CD4-positive, alpha-beta memory T cell (primary cell): ENCODE data around the gene AGO1. TPM values are rescaled to one million over a fixed set of nuclear protein-coding genes. Genes with fewer than 3 reads are reported as not detected.

ENCODE experiments used
- CTCF ChIA-PET: fragments of 350-600 bp; sonication (Branson Sonifier 250); formaldehyde crosslinking; loops from one replicate; lab custom pipeline; 2021; ENCODE audit warnings: inconsistent platforms; ENCODE audit not compliant: partially characterized antibody; lab: Charles Lee
- POLR2A ChIA-PET: fragments of 350-600 bp; sonication (Branson Sonifier 250); formaldehyde crosslinking; loops from one replicate; lab custom pipeline; 2021; ENCODE audit not compliant: partially characterized antibody; lab: Charles Lee
- DNase-seq, 5 donors: peaks; one replicate each; pipeline versions ENCODE4 v3.0.0 to v3.0.0-alpha.2; 2020 to 2022; ENCODE audit warnings: mixed read lengths in 1 of 5
- H3K27ac ChIP-seq: one replicate; pipeline ENCODE4 v1.7.0; 2013; ENCODE audit warnings: low read depth, low read length
- H3K27me3 ChIP-seq: 2 replicates; pipeline ENCODE4 v1.7.0; 2013; ENCODE audit warnings: mild to moderate bottlenecking, low read length, moderate library complexity; ENCODE audit not compliant: insufficient read depth
- H3K36me3 ChIP-seq: 2 replicates; pipeline ENCODE4 v1.7.0; 2013; ENCODE audit warnings: mild to moderate bottlenecking, low read length, moderate library complexity; ENCODE audit not compliant: insufficient read depth
- H3K4me1 ChIP-seq: 2 replicates; pipeline ENCODE4 v1.7.0; 2013; ENCODE audit warnings: mild to moderate bottlenecking, low read length, moderate library complexity; ENCODE audit not compliant: insufficient read depth
- H3K4me3 ChIP-seq, 2 donors: one replicate each; pipeline ENCODE4 v1.7.0; 2013; ENCODE audit warnings: low read length in 2 of 2, mild to moderate bottlenecking in 1 of 2
- H3K9me3 ChIP-seq, 2 donors: one replicate each; pipeline ENCODE4 v1.7.0; 2013; ENCODE audit warnings: low read length in 2 of 2, control low read depth in 1 of 2; ENCODE audit not compliant: control insufficient read depth in 1 of 2
- H3K27ac Mint-ChIP-seq, 7 donors: one replicate each; pipeline ENCODE4 v1.8.0; 2020 to 2021; ENCODE audit warnings: mixed read lengths in 7 of 7, mild to moderate bottlenecking in 6 of 7, inconsistent platforms in 3 of 7, moderate library complexity in 3 of 7
- H3K27me3 Mint-ChIP-seq, 2 donors: one replicate each; pipeline ENCODE4 v1.8.0; 2020 to 2021; ENCODE audit warnings: mixed read lengths in 2 of 2
- H3K36me3 Mint-ChIP-seq, 2 donors: one replicate each; pipeline ENCODE4 v1.8.0; 2020 to 2021; ENCODE audit warnings: mixed read lengths in 2 of 2, inconsistent platforms in 1 of 2, mild to moderate bottlenecking in 1 of 2
- H3K4me1 Mint-ChIP-seq, 4 donors: one replicate each; pipeline ENCODE4 v1.8.0; 2020 to 2021; ENCODE audit warnings: mixed read lengths in 4 of 4, mild to moderate bottlenecking in 1 of 4
- H3K4me3 Mint-ChIP-seq, 8 donors: one replicate each; pipeline ENCODE4 v1.8.0; 2020 to 2021; ENCODE audit warnings: mixed read lengths in 8 of 8, mild to moderate bottlenecking in 7 of 8, moderate library complexity in 6 of 8, inconsistent platforms in 3 of 8
- H3K9me3 Mint-ChIP-seq, 8 donors: one replicate each; pipeline ENCODE4 v1.8.0; 2020 to 2021; ENCODE audit warnings: mixed read lengths in 8 of 8, mild to moderate bottlenecking in 5 of 8, inconsistent platforms in 3 of 8, moderate library complexity in 1 of 8
- intact Hi-C: fragments of 100-400 bp; cut with micrococcal nuclease; formaldehyde crosslinking; loops from one replicate; pipeline ENCODE4 v1.15.1; 2023
- polyA plus RNA-seq, 2 donors: library from polyadenylated mRNA; unstranded; fragments of 300-500 nt; fragmentation: Illumina TruSeq; gene quantifications; one replicate each; pipeline ENCODE4 v1.2.3, GENCODE V29; 2021
- total RNA-seq, 2 experiments: library from RNA; stranded (reverse); gene quantifications; one replicate each; pipeline ENCODE4 v1.2.3, GENCODE V29; 2021

The AGO1 gene
- total and polyA plus RNA-seq, 4 experiments from 2014 or later: 7.4 to 27.3 (median 17.8) TPM

GRCh38 chr1:35845766-35846165 lies 37.2 kb upstream of the AGO1 start:
- no peaks in the 10 kb centered on the region for H3K4me1 Mint-ChIP-seq
- ChIA-PET CTCF (no interaction called here), POLR2A (no interaction called here)
- DNase-seq: no peak
- H3K27me3 Mint-ChIP-seq: no peaks in the 10 kb centered on the region
- Histone ChIP-seq H3K27me3 (no peaks in the 10 kb centered on the region), H3K4me1 (no peaks in the 10 kb centered on the region), H3K9me3 (no peaks in the 10 kb centered on the region), H3K4me3 (no peak overlapping the region), H3K36me3 (peaks cover 22% of the 10 kb centered on the region), H3K27ac (no peak overlapping the region)
- no peak overlapping the region for H3K4me3 Mint-ChIP-seq
- H3K36me3 Mint-ChIP-seq: peaks cover 49 to 58% of the 10 kb centered on the region in 2 donors
- intact Hi-C loops: no loop called here
- no peaks in the 10 kb centered on the region for H3K9me3 Mint-ChIP-seq
- H3K27ac Mint-ChIP-seq: peak overlapping the region in 1 of 7 donors; percentile 16

- peaks cover 25% of the 10 kb centered on the region for H3K36me3 ChIP-seq
- no peak overlapping the region for H3K4me3 ChIP-seq
- no peaks in the 10 kb centered on the region for H3K9me3 ChIP-seq
- Mint-ChIP-seq H3K27ac (peak overlapping the region in 1 of 7 donors; percentile 22), H3K4me3 (no peak overlapping the region), H3K36me3 (peaks cover 43 to 55% of the 10 kb centered on the region in 2 donors), H3K9me3 (no peaks in the 10 kb centered on the region), H3K4me1 (no peaks in the 10 kb centered on the region), H3K27me3 (no peaks in the 10 kb centered on the region)
- no peaks in the 10 kb centered on the region for H3K4me1 ChIP-seq
- H3K27ac ChIP-seq: no peak overlapping the region
- CTCF ChIA-PET: no interaction called here
- DNase-seq: no peak
- POLR2A ChIA-PET: no interaction called here
- intact Hi-C loops: no loop called here
- no peaks in the 10 kb centered on the region for H3K27me3 ChIP-seq
Measured at GRCh38 chr1:35847935-35848565, 35.0 kb upstream of the AGO1 start.

GRCh38 chr1:35850051-35850450 lies 33.0 kb upstream of the AGO1 start:
- intact Hi-C loops: no loop called here
- Mint-ChIP-seq H3K9me3 (no peaks in the 10 kb centered on the region), H3K27me3 (no peaks in the 10 kb centered on the region), H3K4me1 (no peaks in the 10 kb centered on the region), H3K4me3 (no peak overlapping the region), H3K36me3 (peaks cover 51 to 60% of the 10 kb centered on the region in 2 donors), H3K27ac (no peak overlapping the region)
- no peaks in the 10 kb centered on the region for H3K4me1 ChIP-seq
- ChIA-PET POLR2A (no interaction called here), CTCF (no interaction called here)
- no peaks in the 10 kb centered on the region for H3K27me3 ChIP-seq
- no peak overlapping the region for H3K27ac ChIP-seq
- H3K4me3 ChIP-seq: no peak overlapping the region
- DNase-seq: no peak
- H3K36me3 ChIP-seq: peaks cover 34% of the 10 kb centered on the region
- no peaks in the 10 kb centered on the region for H3K9me3 ChIP-seq

GRCh38 chr1:35850716-35851115 lies 32.3 kb upstream of the AGO1 start:
- CTCF ChIA-PET: no interaction called here
- H3K36me3 ChIP-seq: peaks cover 34% of the 10 kb centered on the region
- intact Hi-C loops: no loop called here
- no peak overlapping the region for H3K4me3 ChIP-seq
- Mint-ChIP-seq H3K9me3 (no peaks in the 10 kb centered on the region), H3K4me3 (no peak overlapping the region), H3K4me1 (no peaks in the 10 kb centered on the region), H3K36me3 (peaks cover 49 to 61% of the 10 kb centered on the region in 2 donors), H3K27me3 (no peaks in the 10 kb centered on the region), H3K27ac (no peak overlapping the region)
- DNase-seq: no peak
- no peaks in the 10 kb centered on the region for H3K27me3 ChIP-seq
- no peak overlapping the region for H3K27ac ChIP-seq
- POLR2A ChIA-PET: no interaction called here
- no peaks in the 10 kb centered on the region for H3K9me3 ChIP-seq
- H3K4me1 ChIP-seq: no peaks in the 10 kb centered on the region

DNA sequence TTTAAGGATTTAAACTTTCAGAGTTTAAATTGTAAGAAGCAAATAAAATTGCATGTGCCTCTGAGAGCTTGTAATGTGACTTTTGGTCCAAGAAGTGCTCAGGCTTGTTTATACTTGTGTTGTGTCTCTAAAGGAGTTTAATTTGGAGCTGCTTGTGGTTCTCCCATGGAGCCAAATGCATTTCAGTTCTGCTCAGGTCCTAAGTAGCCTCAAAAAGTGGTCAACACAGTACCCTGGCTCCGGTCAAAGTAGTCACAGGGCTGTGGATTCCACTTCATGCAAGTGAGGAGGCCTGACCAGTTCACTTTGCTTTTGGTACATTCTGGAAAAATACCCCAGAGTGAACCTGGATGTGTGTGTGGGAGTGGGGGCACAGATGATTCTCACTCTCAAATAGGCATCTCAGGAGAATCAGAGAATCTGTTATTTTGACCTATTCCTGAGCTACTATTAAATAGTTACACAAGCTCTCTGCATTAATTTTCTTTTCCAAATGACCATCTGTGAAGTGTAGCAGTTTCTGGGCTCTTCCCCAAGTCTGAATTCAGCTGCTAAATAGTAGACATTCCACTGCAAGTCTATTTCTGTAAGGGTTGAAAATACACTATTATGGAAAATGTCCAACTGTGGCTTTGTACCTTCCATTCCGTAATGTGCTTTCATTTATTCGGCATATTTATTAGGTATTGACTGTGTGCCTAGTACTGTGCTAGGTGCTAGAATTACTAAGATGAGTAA lies 31.7 kb upstream of the AGO1 start:
- peaks cover 0 to 2% (median 0%) of the 10 kb centered on the region in 8 donors for H3K9me3 Mint-ChIP-seq
- H3K36me3 Mint-ChIP-seq: peaks cover 51 to 63% of the 10 kb centered on the region in 2 donors

GRCh38 chr1:35852241-35852640 lies 30.8 kb upstream of the AGO1 start:
- Histone ChIP-seq H3K27ac (no peak overlapping the region), H3K4me1 (no peaks in the 10 kb centered on the region), H3K9me3 (no peaks in the 10 kb centered on the region), H3K36me3 (peaks cover 38% of the 10 kb centered on the region), H3K4me3 (no peak overlapping the region), H3K27me3 (no peaks in the 10 kb centered on the region)
- CTCF ChIA-PET: no interaction called here
- Mint-ChIP-seq H3K4me1 (no peaks in the 10 kb centered on the region), H3K27me3 (no peaks in the 10 kb centered on the region), H3K4me3 (peak overlapping the region in 1 of 8 donors; percentile 33), H3K27ac (peak overlapping the region in 1 of 7 donors; percentile 1), H3K9me3 (peaks cover 0 to 2% (median 0%) of the 10 kb centered on the region in 8 donors), H3K36me3 (peaks cover 48 to 61% of the 10 kb centered on the region in 2 donors)
- intact Hi-C loops: no loop called here
- POLR2A ChIA-PET: no interaction called here
- no peak for DNase-seq

More for the DNA sequence above, 31.7 kb upstream of the AGO1 start:
- no peak overlapping the region for H3K27ac ChIP-seq
- Mint-ChIP-seq H3K4me3 (no peak overlapping the region), H3K4me1 (no peaks in the 10 kb centered on the region), H3K27me3 (no peaks in the 10 kb centered on the region), H3K27ac (peak overlapping the region in 1 of 7 donors; percentile 33)
- no peak for DNase-seq
- no peaks in the 10 kb centered on the region for H3K9me3 ChIP-seq
- H3K27me3 ChIP-seq: no peaks in the 10 kb centered on the region
- POLR2A ChIA-PET: no interaction called here
- no peak overlapping the region for H3K4me3 ChIP-seq
- intact Hi-C loops: no loop called here
- no peaks in the 10 kb centered on the region for H3K4me1 ChIP-seq
- peaks cover 38% of the 10 kb centered on the region for H3K36me3 ChIP-seq
- CTCF ChIA-PET: no interaction called here

DNA sequence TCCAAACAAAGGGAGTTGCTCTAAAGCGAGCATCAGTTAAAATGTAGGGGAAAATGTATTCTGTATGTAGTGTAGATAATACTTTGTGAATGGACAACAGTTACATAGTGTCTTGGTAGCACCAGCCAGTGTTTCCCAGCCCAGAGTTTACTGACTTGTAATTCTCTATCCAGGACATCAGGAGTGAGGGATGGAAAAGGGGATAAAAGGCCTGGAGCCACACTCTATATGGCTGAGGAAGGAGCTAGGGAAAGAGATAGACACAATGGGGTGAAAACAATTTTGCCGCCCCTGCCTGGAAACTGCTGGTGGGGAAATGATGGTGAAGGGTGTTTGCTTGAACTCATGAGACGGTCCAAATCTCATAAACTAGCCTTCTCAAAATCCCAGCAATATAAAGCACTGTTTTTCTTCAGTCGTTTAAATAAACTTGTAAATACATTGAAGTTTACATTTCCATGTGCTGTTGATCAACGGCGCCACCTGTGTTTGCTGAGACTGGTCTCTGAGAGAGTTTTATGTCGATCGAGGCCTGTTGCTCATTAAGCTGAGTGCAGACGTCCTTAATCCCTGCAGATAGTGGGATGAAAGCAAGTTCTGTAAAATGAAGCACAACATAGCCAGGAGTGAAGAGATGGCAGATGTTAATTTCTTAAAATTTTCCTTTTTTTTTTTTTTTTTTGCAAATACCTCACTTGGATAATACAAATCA lies 27.9 kb upstream of the AGO1 start:
- H3K36me3 Mint-ChIP-seq: peaks cover 45 to 48% of the 10 kb centered on the region in 2 donors
- Histone ChIP-seq H3K9me3 (no peaks in the 10 kb centered on the region), H3K27me3 (no peaks in the 10 kb centered on the region), H3K4me3 (no peak overlapping the region), H3K4me1 (no peaks in the 10 kb centered on the region), H3K27ac (no peak overlapping the region), H3K36me3 (peaks cover 36% of the 10 kb centered on the region)
- DNase-seq: no peak
- H3K27ac Mint-ChIP-seq: peak overlapping the region in 1 of 7 donors; percentile 53
- H3K9me3 Mint-ChIP-seq: peaks cover 0 to 2% (median 0%) of the 10 kb centered on the region in 8 donors
- no peaks in the 10 kb centered on the region for H3K27me3 Mint-ChIP-seq
- POLR2A ChIA-PET: no interaction called here
- no peaks in the 10 kb centered on the region for H3K4me1 Mint-ChIP-seq
- H3K4me3 Mint-ChIP-seq: no peak overlapping the region
- intact Hi-C loops: no loop called here
- CTCF ChIA-PET: interaction anchor here (0.6 kb wide), 1 partner anchor 10 kb away, joined by 4 read pairs; no protein-coding TSS in a partner anchor
